GM18505 (cell line): ENCODE data around the gene PAAF1.

Experiments
- ATAC-seq: cut with Tn5 transposase; IDR thresholded peaks from one replicate; pipeline ENCODE4 v1.9.1; 2021; ENCODE audit not compliant: unreplicated experiment
- POLR2A ChIP-seq: IDR thresholded peaks from 4 replicates; pipeline ENCODE4 v1.6.1; 2011; ENCODE audit warnings: borderline replicate concordance; ENCODE audit not compliant: insufficient read depth, insufficient read length; ENCODE audit errors: extremely low read depth

PAAF1 gene, protein sequence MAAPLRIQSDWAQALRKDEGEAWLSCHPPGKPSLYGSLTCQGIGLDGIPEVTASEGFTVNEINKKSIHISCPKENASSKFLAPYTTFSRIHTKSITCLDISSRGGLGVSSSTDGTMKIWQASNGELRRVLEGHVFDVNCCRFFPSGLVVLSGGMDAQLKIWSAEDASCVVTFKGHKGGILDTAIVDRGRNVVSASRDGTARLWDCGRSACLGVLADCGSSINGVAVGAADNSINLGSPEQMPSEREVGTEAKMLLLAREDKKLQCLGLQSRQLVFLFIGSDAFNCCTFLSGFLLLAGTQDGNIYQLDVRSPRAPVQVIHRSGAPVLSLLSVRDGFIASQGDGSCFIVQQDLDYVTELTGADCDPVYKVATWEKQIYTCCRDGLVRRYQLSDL

DNA sequence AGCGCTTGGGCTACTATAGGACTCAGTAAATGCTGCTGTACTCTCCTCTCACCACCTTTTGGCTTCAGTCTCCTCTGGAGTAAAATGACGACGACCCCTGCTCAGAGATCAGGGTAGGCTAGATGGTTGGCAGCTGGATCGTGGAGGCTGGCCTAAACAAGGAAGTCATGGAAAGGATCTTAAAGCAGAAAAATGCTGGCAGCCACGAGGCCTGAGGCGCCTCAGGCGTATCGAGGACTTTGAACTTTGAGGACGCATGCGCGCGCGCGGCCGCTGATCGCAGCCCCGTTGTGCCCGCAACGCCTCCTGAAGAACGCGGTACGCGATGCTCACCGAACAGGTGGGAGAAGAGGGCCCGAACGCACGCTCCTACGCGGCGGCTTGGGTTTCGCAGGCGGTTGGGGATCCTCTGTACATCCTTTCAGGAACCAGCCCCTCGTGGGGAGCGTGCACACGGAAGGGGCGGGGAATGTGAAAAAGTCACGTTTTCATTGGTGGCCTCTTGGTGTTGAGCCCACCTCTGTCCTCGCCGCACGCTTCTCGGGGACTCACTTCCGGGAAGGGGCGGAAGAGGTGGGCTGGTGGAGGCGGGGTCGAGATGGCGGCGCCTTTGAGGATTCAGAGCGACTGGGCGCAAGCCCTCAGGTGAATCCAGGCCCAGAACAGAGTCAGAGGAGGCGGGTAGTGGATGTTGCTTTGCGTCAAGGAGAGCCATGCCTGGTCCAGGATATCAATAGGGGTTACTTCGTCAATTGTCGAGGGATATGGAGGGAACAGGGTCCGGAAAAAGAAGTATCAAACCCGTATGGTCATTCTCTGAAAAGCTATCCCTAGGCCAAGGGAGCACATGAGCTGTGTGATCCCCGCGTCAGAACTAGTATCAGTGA is at the start of gene PAAF1, which contains the start of gene COA4:
TSS of gene PAAF1 (plus strand) at position 576 of the 887 bp plus-strand sequence. CDS start at position 599, 23 bp downstream.
TSS of gene COA4 (minus strand) at position 423 of the 887 bp plus-strand sequence. CDS start 3,468 bp downstream, outside the sequence.
- peak; percentile 88 for ATAC-seq
- peak; percentile 91 for TF ChIP-seq POLR2A

DNA sequence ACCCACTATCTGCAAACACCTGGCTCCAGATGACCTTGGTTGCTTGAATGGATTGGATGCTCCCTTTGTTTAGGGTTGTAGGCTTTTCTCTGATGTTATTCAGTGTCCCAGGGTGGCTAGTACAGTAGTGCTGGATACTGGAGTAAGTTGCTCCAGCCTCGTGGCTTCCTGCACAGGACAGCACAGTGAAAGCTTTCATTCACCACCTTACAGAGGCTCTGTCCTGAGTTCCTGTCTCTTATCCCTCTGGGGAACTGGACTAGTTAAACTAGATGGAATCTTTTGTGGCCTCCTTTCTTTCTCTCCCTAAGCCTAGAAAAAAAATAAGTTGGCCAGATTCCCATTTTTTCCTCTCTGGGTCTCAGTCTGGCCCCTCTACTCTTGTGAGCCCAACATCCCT is 46.5 kb upstream of the PAAF1 start:
- TF ChIP-seq POLR2A = no peak
- no peak for ATAC-seq

DNA sequence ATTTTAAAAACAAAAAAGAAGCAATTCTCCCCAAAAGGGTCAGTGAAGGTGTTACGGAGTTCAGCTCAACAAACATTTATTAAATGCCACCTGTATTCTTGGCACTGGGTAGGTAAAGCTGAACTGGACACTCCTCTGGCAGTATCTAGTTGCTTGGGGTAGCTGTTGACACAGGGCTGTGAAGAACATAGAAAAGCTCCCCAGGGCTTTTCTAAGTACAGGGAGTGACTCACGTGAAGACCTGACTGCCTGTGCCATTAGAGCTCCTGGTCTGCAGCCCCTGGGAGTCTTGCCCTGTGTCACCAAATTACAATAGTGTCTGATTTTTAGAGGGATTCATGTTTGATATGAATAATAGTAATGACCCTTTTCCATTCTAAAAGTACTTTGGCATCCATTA is 43.7 kb upstream of the PAAF1 start:
- TF ChIP-seq POLR2A = no peak
- ATAC-seq = no peak

DNA sequence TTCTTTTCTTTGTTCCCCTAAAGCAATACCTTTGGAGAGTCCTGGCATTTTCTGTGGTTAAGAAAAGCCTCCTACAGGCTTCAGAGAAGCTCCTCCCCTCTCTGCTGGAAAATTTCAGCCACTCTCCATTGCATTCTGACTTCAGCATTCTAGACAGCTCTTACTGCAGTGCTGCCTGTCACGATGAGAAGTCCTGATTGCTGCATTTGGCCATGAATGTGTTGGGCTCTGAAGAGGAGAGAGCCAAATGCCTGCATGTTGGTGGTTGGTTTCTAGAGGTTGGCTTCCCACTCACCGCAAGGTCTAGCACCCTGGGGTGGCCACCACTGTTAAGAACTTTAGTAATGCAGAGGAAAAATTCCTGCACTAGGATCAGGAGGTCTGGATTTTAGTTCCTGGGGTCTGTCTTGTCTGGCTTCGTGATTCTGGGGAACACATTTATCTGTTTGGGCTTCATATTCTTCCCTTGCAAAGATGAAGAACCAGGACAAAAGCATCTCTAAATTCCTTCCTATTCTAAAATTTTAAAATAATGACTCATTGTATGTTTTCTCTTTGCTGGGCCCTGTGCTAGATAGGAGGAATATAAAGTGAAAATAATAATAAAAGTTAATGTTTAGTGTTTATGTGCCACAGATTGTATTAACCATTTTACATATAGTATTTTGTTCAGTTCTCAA is 38.2 kb upstream of the PAAF1 start:
- ATAC-seq = no peak
- no peak for TF ChIP-seq POLR2A

DNA sequence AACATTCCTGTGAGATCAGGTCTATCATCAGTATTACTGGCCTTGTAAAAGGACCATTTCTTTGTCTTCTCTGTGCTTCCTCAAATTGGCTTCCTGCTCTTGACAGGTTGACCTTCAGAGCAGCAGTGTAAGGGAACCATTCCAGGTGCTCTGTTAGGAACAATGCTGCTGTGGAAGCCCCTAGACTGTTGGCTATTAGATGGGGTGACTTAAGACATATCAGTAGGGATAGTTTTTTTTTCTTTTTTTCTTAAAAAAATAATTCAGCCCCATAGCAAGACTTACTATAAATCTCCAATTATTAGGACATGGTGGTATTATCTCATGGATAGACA is 37.7 kb upstream of the PAAF1 start:
- no peak for TF ChIP-seq POLR2A
- ATAC-seq = no peak

DNA sequence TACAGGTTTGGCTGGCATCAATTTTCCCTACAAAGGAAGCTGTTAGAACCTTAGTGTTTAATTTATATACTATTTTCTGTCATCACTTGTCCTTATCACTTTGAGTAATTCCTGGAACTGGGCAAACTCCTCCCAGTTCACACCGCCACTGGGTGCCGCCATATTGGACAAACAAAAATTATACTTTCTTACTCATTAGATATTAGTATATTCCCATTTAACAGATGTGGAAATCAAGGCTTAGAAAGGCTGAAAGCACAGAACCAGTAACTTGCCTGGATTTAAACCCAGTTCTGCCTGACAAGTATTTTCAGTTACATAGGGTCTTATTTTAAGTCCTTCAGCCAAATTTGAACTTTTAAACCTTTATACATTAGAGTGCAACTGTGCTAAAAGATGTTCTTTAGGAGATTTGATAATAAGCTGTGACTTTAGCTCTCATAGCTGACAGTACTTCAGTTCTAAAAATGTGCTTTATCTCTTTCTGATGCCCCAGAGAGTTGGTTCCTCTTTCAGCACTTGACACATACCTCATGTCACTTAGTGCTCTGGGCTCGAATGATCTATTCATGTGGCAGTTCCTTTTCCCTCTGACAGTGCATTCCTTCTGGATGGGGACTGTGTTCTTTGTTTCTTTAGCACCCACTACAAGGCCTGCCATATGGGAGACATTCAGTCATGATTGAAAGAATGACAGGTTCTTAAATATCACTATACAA is 25.6 kb upstream of the PAAF1 start:
- no peak for ATAC-seq
- TF ChIP-seq POLR2A = no peak

DNA sequence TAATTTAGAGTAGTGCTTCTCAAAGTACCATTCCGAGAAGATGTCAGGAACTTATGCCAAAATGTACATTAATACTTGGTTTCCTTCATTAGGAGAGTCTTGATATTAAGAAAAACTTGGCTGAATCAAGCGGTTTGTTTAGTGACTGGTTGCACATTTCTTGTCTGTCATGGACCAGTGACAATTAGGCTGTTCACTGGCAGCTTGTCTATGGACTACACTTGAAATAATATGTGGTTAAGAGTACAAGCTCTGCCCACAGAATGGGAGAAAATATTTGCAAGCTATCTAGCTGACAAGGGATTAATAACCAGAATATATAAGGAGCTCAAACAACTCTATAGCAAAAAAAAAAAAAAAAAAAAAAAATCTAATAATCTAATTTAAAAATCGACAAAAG is 24.8 kb upstream of the PAAF1 start:
- ATAC-seq = no peak

DNA sequence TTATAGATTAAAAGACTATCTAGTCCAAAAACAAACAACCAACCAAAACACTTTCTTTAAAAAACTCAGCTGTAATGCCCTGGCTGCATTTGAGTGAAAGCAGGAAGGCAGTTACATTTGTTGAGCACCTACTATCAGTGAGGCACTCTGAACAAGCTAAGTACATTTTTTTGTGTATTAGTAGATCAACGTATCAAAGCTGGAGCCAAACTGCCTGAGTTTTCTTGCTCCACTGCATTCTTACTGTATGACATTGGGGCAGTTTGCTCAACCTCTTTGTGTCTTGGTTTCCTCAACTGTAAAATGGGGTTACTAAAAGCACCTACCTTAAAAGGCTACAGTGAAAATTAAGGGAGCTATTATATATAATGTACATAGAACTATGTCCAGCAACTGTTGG is 22.1 kb upstream of the PAAF1 start:
- ATAC-seq = no peak
- no peak for TF ChIP-seq POLR2A

More for the DNA sequence above, 24.8 kb upstream of the PAAF1 start:
- no peak for TF ChIP-seq POLR2A

DNA sequence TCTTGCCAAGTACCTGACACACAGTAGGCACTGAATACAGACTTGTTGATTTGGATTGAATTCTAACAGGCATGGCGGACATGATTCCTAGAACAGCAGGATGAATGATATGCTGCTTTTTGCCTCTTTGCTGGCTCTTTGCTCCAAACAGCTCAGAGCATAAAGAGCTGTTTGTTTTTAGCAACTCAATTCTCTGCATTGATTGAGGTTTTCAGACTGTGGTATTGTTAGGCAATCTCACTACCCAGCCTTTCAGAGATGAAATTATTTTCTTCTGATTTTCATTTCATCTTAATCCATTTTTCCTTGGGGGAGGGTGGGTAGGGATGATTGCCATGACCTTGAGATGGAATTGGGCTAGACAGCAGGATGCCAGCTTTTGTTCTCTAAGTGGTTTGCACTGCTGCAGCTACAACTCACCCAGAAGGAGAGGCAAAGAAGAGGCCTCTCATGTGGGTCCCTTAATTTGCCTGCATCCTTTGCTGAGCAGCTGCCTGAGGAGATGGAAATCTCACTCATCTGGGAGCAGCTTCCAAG is 20.7 kb upstream of the PAAF1 start:
- TF ChIP-seq POLR2A = no peak
- no peak for ATAC-seq

DNA sequence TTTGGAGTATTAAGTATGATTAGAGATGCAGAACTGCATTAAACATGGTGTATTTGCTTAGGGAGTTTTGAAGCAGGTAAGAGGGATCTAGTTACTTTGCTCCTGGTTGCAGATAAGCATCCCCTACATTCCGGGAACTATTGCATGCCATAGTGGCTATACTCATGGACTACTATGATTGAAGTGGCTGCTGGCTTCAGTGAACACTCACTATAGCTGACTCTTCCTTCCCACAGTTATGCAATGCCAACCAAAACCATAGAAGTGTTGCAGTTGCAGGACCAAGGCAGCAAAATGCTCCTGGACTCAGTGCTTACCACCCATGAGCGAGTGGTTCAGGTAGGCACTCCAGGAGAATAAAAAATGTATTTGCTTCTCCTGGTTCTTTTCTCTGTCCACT is 17.1 kb upstream of the PAAF1 start:
- TF ChIP-seq POLR2A = no peak
- no peak for ATAC-seq

DNA sequence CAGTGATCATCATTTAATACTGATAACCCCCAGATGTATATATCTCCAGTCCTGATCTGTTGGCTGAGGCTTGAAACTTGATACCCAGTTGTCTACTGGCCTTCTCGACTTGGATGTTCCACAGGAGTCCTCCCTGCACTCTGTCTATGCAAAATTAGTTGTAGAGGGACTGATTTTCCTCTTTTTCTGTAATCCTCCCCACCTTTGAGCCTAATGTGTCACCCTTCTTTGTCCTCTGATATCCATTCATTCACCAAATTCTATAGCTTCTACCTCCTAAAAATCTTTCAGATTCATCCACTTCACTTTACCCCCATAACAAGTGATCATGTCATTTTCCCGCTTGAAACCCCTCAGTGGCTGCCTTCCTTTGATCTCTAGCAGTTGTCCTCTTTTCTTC is 16.6 kb upstream of the PAAF1 start:
- ATAC-seq = no peak
- no peak for TF ChIP-seq POLR2A

DNA sequence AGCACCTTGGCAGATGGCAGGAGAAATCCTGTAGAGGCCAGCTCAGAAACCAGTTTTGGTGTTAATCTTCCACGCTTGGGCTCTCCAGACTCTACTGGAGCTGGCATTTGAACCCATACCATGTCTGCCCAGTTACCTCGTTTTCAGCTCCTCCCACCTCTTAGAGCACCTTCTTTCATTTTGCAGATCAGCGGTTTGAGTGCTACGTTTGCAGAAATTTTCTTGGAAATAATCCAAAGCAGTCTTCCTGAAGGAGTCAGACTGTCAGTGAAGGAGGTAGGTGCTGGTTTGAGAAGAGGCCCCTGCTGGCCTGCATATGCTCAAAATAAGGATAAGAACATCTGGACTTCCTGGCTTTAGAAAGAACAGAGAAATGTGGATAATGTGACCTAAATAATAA is 13.8 kb upstream of the PAAF1 start:
- TF ChIP-seq POLR2A = no peak
- no peak for ATAC-seq
